Upper lobe of left lung (tissue), 6 donors: ENCODE data around the gene TOP1. TPM values are rescaled to one million over a fixed set of nuclear protein-coding genes. Genes with fewer than 3 reads are reported as not detected.

Experiments used
- ATAC-seq, 2 donors: fragments of 200-7000 bp; cut with Tn5 transposase; one replicate each; pipeline ENCODE4 v1.9.1; 2022; ENCODE audit warnings: mild to moderate bottlenecking in 2 of 2, moderate library complexity in 2 of 2; ENCODE audit not compliant: low FRiP score in 2 of 2
- DNase-seq, 2 donors: peaks; one replicate each; pipeline ENCODE4 v3.0.0-alpha.2; 2019 to 2020
- H3K27ac ChIP-seq, 4 donors: fragments of 200-600 bp; sonication (generic); one replicate each; pipeline ENCODE4 v1.5.1; 2016 to 2019
- H3K27me3 ChIP-seq, 4 donors: fragments of 200-600 bp; sonication (generic); one replicate each; pipeline ENCODE4 v1.5.1; 2017 to 2019
- H3K36me3 ChIP-seq, 4 donors: fragments of 200-600 bp; sonication (generic); one replicate each; pipeline ENCODE4 v1.5.1; 2016 to 2019
- H3K4me1 ChIP-seq, 4 donors: fragments of 200-600 bp; sonication (generic); one replicate each; pipeline ENCODE4 v1.5.1; 2018 to 2019
- H3K4me3 ChIP-seq, 4 donors: fragments of 200-600 bp; sonication (generic); one replicate each; pipeline ENCODE4 v1.5.1; 2017 to 2019; ENCODE audit warnings: mild to moderate bottlenecking in 2 of 4, moderate library complexity in 1 of 4
- H3K9me3 ChIP-seq, 4 donors: fragments of 200-600 bp; sonication (generic); one replicate each; pipeline ENCODE4 v1.5.1; 2018 to 2019
- EP300 ChIP-seq, 4 donors: sonication (generic); formaldehyde crosslinking; IDR thresholded peaks; one replicate each; pipeline ENCODE4 v1.5.1; 2017; ENCODE audit warnings: antibody characterized with exemption in 4 of 4, control low read depth in 2 of 4
- POLR2A ChIP-seq, 4 donors: fragments of 450-650 bp; IDR thresholded peaks; one replicate each; pipeline ENCODE4 v1.5.1; 2016 to 2017; ENCODE audit warnings: antibody characterized with exemption in 4 of 4, mild to moderate bottlenecking in 2 of 4
- POLR2AphosphoS5 ChIP-seq, 2 donors: sonication (generic); formaldehyde crosslinking; IDR thresholded peaks; one replicate each; pipeline ENCODE4 v1.5.1; 2017; ENCODE audit warnings: antibody characterized with exemption in 2 of 2
- WGBS, 2 donors: methylation state at CpG; one replicate each; pipeline ENCODE4 v1.1.5; 2017 to 2018; 5-methylcytosine and 5-hydroxymethylcytosine counted together
- total RNA-seq, 6 donors: library from RNA; depleted of rRNA in 4 of 6; stranded (reverse); fragments of >200 nt in 4 of 6; gene quantifications; one replicate each; pipeline versions ENCODE4 v1.1.0 to v1.2.1, GENCODE V29; 2016 to 2021
- TF ChIP-seq, protein P1 (sequence below), 6 experiments: fragments of 450-650 bp in 4 of 6; fragments of 200-600 bp in 2 of 6; sonication (generic) in 2 of 6; IDR thresholded peaks; one replicate each; pipeline ENCODE4 v1.5.1; 2016 to 2019; ENCODE audit warnings: antibody characterized with exemption in 6 of 6
- donor health status: DM: no; HTN: no; CAD: no; lungs with moderate emphysema.
- donor health status: DM: no; HTN: yes; CAD: no; lungs with severe emphysema.

TOP1 gene
- total RNA-seq, 6 donors from 2014 or later, result 39.8 to 94.2 (median 49.0) TPM

DNA sequence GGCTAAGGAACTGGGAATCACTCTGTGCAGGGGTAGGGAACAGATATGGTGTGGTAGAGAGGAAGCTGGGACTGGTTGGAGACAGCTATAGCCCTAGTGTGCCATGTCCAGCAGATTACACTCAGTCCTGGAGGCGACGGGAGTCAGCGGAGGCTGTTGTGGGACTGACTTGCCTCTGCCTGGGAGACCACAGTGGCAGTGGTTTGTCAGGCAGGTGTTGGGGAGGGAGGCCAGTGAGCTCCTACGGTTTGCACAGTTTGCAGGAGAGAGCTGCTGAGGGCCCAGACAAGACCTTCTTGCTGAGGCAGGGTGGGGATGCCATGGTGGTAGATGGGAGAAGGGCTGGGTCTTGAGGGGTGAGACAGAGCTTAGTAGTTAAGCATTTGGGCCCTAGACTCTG is 113.6 kb downstream of the TOP1 start:
- no peak for DNase-seq
- TF ChIP-seq, protein P1, sequence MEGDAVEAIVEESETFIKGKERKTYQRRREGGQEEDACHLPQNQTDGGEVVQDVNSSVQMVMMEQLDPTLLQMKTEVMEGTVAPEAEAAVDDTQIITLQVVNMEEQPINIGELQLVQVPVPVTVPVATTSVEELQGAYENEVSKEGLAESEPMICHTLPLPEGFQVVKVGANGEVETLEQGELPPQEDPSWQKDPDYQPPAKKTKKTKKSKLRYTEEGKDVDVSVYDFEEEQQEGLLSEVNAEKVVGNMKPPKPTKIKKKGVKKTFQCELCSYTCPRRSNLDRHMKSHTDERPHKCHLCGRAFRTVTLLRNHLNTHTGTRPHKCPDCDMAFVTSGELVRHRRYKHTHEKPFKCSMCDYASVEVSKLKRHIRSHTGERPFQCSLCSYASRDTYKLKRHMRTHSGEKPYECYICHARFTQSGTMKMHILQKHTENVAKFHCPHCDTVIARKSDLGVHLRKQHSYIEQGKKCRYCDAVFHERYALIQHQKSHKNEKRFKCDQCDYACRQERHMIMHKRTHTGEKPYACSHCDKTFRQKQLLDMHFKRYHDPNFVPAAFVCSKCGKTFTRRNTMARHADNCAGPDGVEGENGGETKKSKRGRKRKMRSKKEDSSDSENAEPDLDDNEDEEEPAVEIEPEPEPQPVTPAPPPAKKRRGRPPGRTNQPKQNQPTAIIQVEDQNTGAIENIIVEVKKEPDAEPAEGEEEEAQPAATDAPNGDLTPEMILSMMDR (IDR thresholded peaks at IDR 0.05), result no peak
- no peak for TF ChIP-seq POLR2AphosphoS5 (IDR thresholded peaks at IDR 0.05)
- no peak for TF ChIP-seq EP300 (IDR thresholded peaks at IDR 0.05)
- TF ChIP-seq POLR2A (IDR thresholded peaks at IDR 0.05), result no peak
- no peak for ATAC-seq
- Histone ChIP-seq H3K9me3 (no peaks in the 10 kb centered on the region), H3K4me3 (no peak overlapping the region), H3K27ac (peak overlapping the region; percentile 78 to 98 (median 87)), H3K4me1 (peaks cover 79 to 92% (median 86%) of the 10 kb centered on the region in 4 donors), H3K36me3 (no peaks in the 10 kb centered on the region), H3K27me3 (no peaks in the 10 kb centered on the region)
- 36 to 77% methylated on average over 2 to 4 of the region's 4 CpGs for WGBS, 2 donors

DNA sequence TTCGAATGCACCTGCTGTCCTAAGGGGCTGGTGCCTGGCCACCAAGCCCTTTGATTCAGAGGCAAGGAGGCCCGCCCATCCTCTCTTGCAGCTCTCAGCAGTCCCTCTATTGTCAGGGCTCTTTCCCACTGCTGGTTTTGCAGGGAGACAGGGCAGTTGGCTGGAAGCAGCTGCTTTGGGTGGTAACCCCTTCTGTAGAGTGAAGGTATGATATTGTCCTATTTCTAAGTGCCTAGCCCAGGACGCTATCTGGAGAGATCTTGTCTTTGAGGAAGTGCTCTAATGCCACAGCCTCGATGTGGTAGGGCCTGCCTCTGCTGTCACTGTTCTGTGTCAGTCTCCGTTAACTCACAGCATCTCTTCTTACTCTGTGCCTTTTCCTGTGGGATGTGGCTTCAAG is 114.3 kb downstream of the TOP1 start:
- Histone ChIP-seq H3K27ac (peak overlapping the region; percentile 78 to 98 (median 87)), H3K27me3 (no peaks in the 10 kb centered on the region), H3K9me3 (no peaks in the 10 kb centered on the region), H3K36me3 (no peaks in the 10 kb centered on the region), H3K4me3 (no peak overlapping the region), H3K4me1 (peaks cover 86 to 98% (median 93%) of the 10 kb centered on the region in 4 donors)
- ATAC-seq (no peak), DNase-seq (peak in 1 of 2 donors; percentile 51)
- no peak for TF ChIP-seq POLR2AphosphoS5 (IDR thresholded peaks at IDR 0.05)
- TF ChIP-seq, protein P1 (IDR thresholded peaks at IDR 0.05), result no peak
- TF ChIP-seq EP300 (IDR thresholded peaks at IDR 0.05), result no peak
- TF ChIP-seq POLR2A (IDR thresholded peaks at IDR 0.05), result no peak
- 37 to 54% methylated on average over 5 of the region's 5 CpGs for WGBS, 2 donors

DNA sequence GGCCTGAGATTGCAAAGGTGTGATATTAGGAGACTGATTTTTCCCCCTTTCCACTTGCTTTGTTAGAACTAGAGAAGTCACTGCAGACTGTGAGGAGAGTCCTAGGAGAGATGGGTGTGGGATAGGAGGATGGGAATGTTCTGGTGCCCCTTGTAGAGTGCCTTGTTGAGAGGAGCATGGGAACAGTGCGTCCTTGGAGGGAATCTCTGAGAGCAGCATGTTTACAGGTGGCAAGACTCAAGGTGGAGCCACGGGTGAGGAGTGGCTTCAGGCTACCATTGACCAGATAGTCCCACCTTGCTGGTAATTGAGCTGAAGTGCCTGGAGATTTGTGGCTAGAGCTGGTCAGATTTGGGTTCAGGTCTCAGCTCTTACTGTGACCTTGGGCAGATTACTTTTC is 114.7 kb downstream of the TOP1 start:
- no peaks in the 10 kb centered on the region for H3K9me3 ChIP-seq
- H3K4me3 ChIP-seq, result no peak overlapping the region
- no peak for ATAC-seq
- peaks cover 91 to 100% (median 96%) of the 10 kb centered on the region in 4 donors for H3K4me1 ChIP-seq
- peak overlapping the region; percentile 78 to 98 (median 87) for H3K27ac ChIP-seq
- no peaks in the 10 kb centered on the region for H3K27me3 ChIP-seq
- DNase-seq, result peak in 1 of 2 donors; percentile 82
- 47 to 58% methylated on average over 2 of the region's 2 CpGs for WGBS, 2 donors
- no peaks in the 10 kb centered on the region for H3K36me3 ChIP-seq
- TF ChIP-seq POLR2AphosphoS5 (IDR thresholded peaks at IDR 0.05) (peak in 1 of 2 donors; percentile 69), EP300 (IDR thresholded peaks at IDR 0.05) (peak in 1 of 4 donors; percentile 82), POLR2A (IDR thresholded peaks at IDR 0.05) (no peak)

DNA sequence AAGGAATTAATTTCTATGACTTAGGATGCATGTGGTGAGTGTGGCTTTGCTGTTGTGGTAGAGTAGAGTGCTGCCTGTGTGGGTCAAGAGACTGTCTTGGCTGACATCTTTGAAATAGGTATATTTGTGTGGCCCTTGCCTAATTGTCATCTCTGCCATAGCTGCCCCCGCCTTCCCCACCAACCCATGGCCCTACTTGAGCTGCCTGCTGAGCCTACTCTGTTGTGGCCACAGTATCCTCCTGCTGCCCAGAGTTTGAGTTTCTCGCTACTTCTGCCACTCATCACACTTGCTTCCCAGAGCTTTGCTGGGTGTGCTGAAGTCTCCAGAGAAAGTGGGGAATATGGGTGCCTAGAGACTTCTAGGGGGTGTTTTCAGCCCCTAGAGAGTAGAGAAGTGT is 116.7 kb downstream of the TOP1 start:
- TF ChIP-seq, protein P1 (IDR thresholded peaks at IDR 0.05), result no peak
- TF ChIP-seq POLR2A (IDR thresholded peaks at IDR 0.05) (no peak), EP300 (IDR thresholded peaks at IDR 0.05) (no peak), POLR2AphosphoS5 (IDR thresholded peaks at IDR 0.05) (no peak)
- H3K27me3 ChIP-seq, result no peaks in the 10 kb centered on the region
- no peaks in the 10 kb centered on the region for H3K36me3 ChIP-seq
- peaks cover 97 to 100% (median 98%) of the 10 kb centered on the region in 4 donors for H3K4me1 ChIP-seq
- WGBS, 2 donors, result 93 to 100% methylated on average over 2 of the region's 2 CpGs
- ATAC-seq, result no peak
- peak overlapping the region; percentile 67 to 98 (median 87) for H3K27ac ChIP-seq
- H3K9me3 ChIP-seq, result no peaks in the 10 kb centered on the region
- no peak for DNase-seq
- no peak overlapping the region for H3K4me3 ChIP-seq

DNA sequence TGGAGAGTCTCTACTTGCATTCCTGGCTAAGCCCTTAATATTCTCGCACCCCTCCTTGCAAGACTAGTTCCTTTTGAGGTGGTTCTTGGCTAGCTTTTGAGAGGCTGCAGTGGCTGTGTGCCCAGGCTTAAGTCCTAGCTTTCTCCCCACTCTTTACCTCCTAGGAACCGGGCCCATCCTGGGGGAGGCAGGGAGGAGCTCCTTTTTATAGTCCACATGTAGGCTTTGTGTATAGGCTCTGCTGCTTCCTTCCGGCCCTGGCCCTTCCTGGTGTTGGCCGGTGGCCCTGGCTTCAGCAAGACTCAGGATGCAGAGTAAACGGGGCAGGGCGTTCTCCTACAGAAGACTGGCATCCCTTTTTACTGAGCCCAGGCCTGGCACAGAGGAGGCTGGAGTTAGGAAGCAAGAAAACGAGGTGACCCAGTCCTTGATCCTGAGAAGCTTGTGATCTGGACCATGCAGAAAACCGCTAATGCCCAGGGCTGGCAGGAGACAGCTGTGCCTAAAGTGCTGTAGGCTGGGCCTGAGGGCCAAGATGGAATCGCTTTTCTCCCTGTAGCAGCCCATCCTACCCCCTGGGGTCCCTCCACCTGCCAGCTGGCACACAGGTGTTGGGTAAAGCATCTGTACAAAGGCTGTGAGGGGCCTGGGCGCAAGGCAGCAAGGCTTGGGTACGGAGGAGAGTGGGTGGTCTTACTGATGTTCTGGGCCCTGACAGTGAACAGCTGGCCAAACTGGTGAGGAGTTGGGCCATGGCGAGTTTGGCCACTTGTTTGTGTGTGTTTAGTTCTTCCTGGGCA is 117.4 kb downstream of the TOP1 start:
- H3K36me3 ChIP-seq, result no peaks in the 10 kb centered on the region
- H3K27me3 ChIP-seq, result no peaks in the 10 kb centered on the region
- peak overlapping the region; percentile 67 to 98 (median 87) for H3K27ac ChIP-seq
- peak; percentile 7 to 64 for ATAC-seq
- peaks cover 96 to 100% (median 98%) of the 10 kb centered on the region in 4 donors for H3K4me1 ChIP-seq
- H3K9me3 ChIP-seq, result no peaks in the 10 kb centered on the region
- WGBS, 2 donors, result 47 to 50% methylated on average over 11 to 12 of the region's 12 CpGs
- no peak overlapping the region for H3K4me3 ChIP-seq
- TF ChIP-seq, protein P1 (IDR thresholded peaks at IDR 0.05), result no peak
- TF ChIP-seq POLR2A (IDR thresholded peaks at IDR 0.05) (no peak), EP300 (IDR thresholded peaks at IDR 0.05) (peak in 1 of 4 donors; percentile 14), POLR2AphosphoS5 (IDR thresholded peaks at IDR 0.05) (peak; percentile 61 to 74)
- DNase-seq, result peak in 1 of 2 donors; percentile 83
